AG09319 (cell line): Measurements from ENCODE around the gene PDE7B.

ENCODE experiments used
- DNase-seq: peaks from one replicate; pipeline ENCODE4 v3.0.0-alpha.2; 2010; ENCODE audit warnings: low read depth; ENCODE audit errors: extremely low read depth
- CTCF ChIP-seq: IDR thresholded peaks from 2 replicates; pipeline ENCODE4 v1.5.1; 2011; ENCODE audit warnings: low read depth, mild to moderate bottlenecking, inconsistent platforms, low read length, moderate library complexity

The PDE7B gene

DNA sequence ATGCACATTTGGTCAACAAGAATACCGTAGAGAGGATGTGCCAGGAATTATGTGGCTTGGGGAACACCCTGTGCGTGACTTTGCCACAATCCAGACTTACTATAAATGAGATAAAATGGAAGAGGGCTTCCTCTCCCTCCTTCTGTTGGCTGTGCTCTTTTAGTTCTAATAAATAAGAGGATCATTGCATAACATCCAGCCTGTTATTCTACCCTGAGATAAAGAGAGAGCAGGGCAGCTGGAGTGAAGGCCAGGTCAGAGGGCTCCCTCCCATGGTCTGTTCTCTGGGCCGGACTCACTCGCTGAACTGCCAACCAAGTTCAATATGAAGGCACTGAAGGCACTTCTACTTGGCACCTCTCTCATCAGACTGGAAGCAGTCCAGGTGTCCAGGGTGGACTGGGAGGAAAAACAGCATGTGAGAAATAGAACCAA is 306.9 kb downstream of the PDE7B start:
- no peak for DNase-seq
- TF ChIP-seq CTCF, result no peak

- TF ChIP-seq CTCF, result no peak
- no peak for DNase-seq
Measured at GRCh38 chr6:136158971-136159370, 307.5 kb downstream of the PDE7B start.

GRCh38 chr6:136160250-136160649 is 308.7 kb downstream of the PDE7B start:
- DNase-seq, result no peak
- TF ChIP-seq CTCF, result no peak

DNA sequence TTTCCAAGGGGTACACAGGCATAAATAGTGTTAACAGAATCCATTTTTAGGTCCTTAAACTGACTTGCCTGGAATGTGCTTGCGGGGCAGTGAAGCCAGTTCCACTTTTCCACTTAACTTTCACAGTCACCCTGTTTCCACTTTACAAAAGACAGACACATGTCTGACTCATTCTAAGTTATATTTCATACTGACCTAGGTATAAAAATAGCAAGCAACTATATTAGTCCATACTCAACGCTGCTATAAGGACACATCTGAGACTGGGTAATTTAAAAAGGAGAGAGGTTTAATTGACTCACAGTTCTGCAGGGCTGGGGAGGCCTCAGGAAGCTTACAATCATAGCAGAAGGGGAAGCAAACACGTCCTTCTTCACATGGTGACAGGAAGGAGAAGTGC is 310.4 kb downstream of the PDE7B start:
- no peak for DNase-seq
- no peak for TF ChIP-seq CTCF

DNA sequence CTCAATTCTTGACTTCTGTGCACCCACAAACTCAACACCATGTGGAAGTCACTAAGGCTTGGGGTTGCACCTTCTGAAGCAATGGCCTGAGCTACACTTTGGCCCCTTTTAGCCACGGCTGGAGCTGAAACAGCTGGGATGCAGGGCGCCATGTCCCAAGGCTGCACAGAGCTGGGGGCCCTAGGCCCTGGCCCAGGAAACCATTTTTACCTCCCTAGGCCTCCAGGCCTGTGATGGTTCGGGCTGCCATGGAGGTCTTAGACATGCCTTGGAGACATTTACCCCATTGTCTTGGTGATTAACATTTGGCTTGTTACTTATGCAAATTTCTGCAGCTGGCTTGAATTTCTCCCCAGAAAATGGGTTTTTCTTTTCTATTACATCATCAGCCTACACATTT is 311.8 kb downstream of the PDE7B start:
- no peak for DNase-seq
- no peak for TF ChIP-seq CTCF

GRCh38 chr6:136166815-136167214 is 315.3 kb downstream of the PDE7B start:
- TF ChIP-seq CTCF, result no peak
- no peak for DNase-seq

GRCh38 chr6:136169394-136170148 is 318.1 kb downstream of the PDE7B start:
- TF ChIP-seq CTCF, result no peak
- no peak for DNase-seq
